Neural progenitor cell (in vitro differentiated cells): ENCODE data around the gene RNF213. TPM values are rescaled to one million over a fixed set of nuclear protein-coding genes. Genes with fewer than 3 reads are reported as not detected.

Source experiments
- DNase-seq: peaks from one replicate; pipeline ENCODE4 v3.0.0-alpha.2; 2016; ENCODE audit warnings: low spot score
- H2AFZ ChIP-seq: fragments of 200-600 bp; sonication (generic); replicated peaks from 2 replicates; pipeline ENCODE4 v1.6.1; 2016; ENCODE audit warnings: antibody characterized with exemption
- H3F3A ChIP-seq: fragments of 200-600 bp; sonication (generic); 2 replicates; pipeline ENCODE4 v1.6.1; 2016; ENCODE audit warnings: antibody characterized with exemption, low read depth
- H3K27ac ChIP-seq: fragments of 200-600 bp; sonication (generic); 2 replicates; pipeline ENCODE4 v1.5.1; 2016; ENCODE audit warnings: mild to moderate bottlenecking
- H3K27me3 ChIP-seq: fragments of 200-600 bp; sonication (generic); 2 replicates; pipeline ENCODE4 v1.6.1; 2016; ENCODE audit warnings: mild to moderate bottlenecking, moderate library complexity
- H3K36me3 ChIP-seq: fragments of 200-600 bp; sonication (generic); 2 replicates; pipeline ENCODE4 v1.5.1; 2016
- H3K4me1 ChIP-seq: fragments of 200-600 bp; sonication (generic); 2 replicates; pipeline ENCODE4 v1.6.1; 2016; ENCODE audit warnings: mixed run types
- H3K4me2 ChIP-seq: fragments of 200-600 bp; sonication (generic); 2 replicates; pipeline ENCODE4 v1.6.1; 2016
- H3K4me3 ChIP-seq: fragments of 200-600 bp; sonication (generic); 2 replicates; pipeline ENCODE4 v1.5.1; 2016
- H3K79me2 ChIP-seq: fragments of 200-600 bp; sonication (generic); 2 replicates; pipeline ENCODE4 v1.6.1; 2016; ENCODE audit warnings: low read depth
- H3K9ac ChIP-seq: fragments of 200-600 bp; sonication (generic); 2 replicates; pipeline ENCODE4 v1.6.1; 2016
- H3K9me3 ChIP-seq: fragments of 200-600 bp; sonication (generic); 2 replicates; pipeline ENCODE4 v1.5.1; 2016; ENCODE audit warnings: low read depth
- H4K20me1 ChIP-seq: fragments of 200-600 bp; sonication (generic); 2 replicates; pipeline ENCODE4 v1.6.1; 2016; ENCODE audit warnings: low read depth
- H3K27ac Mint-ChIP-seq: 3 replicates; pipeline ENCODE4 v1.8.0; 2021; ENCODE audit warnings: mixed read lengths
- H3K27me3 Mint-ChIP-seq: 2 replicates; pipeline ENCODE4 v1.8.0; 2022; ENCODE audit warnings: low read depth, mild to moderate bottlenecking, inconsistent platforms, moderate library complexity, mixed read lengths; ENCODE audit not compliant: insufficient read depth
- H3K36me3 Mint-ChIP-seq: 3 replicates; pipeline ENCODE4 v1.8.0; 2021; ENCODE audit warnings: mixed read lengths
- H3K4me1 Mint-ChIP-seq: 3 replicates; pipeline ENCODE4 v1.8.0; 2021; ENCODE audit warnings: mixed read lengths
- H3K4me3 Mint-ChIP-seq: 3 replicates; pipeline ENCODE4 v1.8.0; 2021; ENCODE audit warnings: mild to moderate bottlenecking, moderate library complexity, mixed read lengths
- H3K9me3 Mint-ChIP-seq: 3 replicates; pipeline ENCODE4 v1.8.0; 2020; ENCODE audit warnings: mixed read lengths
- CTCF ChIP-seq: fragments of 200-600 bp; sonication (generic); IDR thresholded peaks from 2 replicates; pipeline ENCODE4 v1.5.1; 2017; ENCODE audit warnings: antibody characterized with exemption, mild to moderate bottlenecking
- EZH2 ChIP-seq: fragments of 200-600 bp; sonication (generic); IDR thresholded peaks from 2 replicates; pipeline ENCODE4 v1.6.1; 2017; ENCODE audit warnings: antibody characterized with exemption, mild to moderate bottlenecking, moderate library complexity
- EZH2phosphoT487 ChIP-seq: fragments of 200-600 bp; sonication (generic); IDR thresholded peaks from 2 replicates; pipeline ENCODE4 v1.6.1; 2017; ENCODE audit warnings: antibody characterized with exemption
- total RNA-seq: library from RNA; depleted of rRNA; stranded (reverse); fragments of >200 nt; gene quantifications from 2 replicates; pipeline ENCODE4 v1.2.3, GENCODE V29; 2015; ENCODE audit warnings: low replicate concordance

The RNF213 gene
- total RNA-seq, 1 donor from 2014 or later, result 19.8 TPM

GRCh38 chr17:80376531-80376930 is 115.9 kb downstream of the RNF213 start:
- Histone ChIP-seq H3K9ac (no peak overlapping the region), H3K9me3 (no peaks in the 10 kb centered on the region), H3K79me2 (no peaks in the 10 kb centered on the region), H3K27ac (no peak overlapping the region), H3K4me1 (no peaks in the 10 kb centered on the region), H3K4me3 (no peak overlapping the region), H3K27me3 (no peaks in the 10 kb centered on the region), H2AFZ (no peak overlapping the region), H3K36me3 (no peaks in the 10 kb centered on the region), H4K20me1 (no peaks in the 10 kb centered on the region), H3K4me2 (no peak overlapping the region), H3F3A (no peaks in the 10 kb centered on the region)
- no peak overlapping the region for H3K27ac Mint-ChIP-seq
- no peak for TF ChIP-seq CTCF
- TF ChIP-seq EZH2, result no peak
- TF ChIP-seq EZH2phosphoT487, result no peak
- no peaks in the 10 kb centered on the region for H3K27me3 Mint-ChIP-seq
- H3K36me3 Mint-ChIP-seq, result peaks cover 27% of the 10 kb centered on the region
- DNase-seq, result no peak
- no peak overlapping the region for H3K4me3 Mint-ChIP-seq
- no peaks in the 10 kb centered on the region for H3K4me1 Mint-ChIP-seq
- H3K9me3 Mint-ChIP-seq, result no peaks in the 10 kb centered on the region

GRCh38 chr17:80377798-80378197 is 117.1 kb downstream of the RNF213 start:
- H3K36me3 Mint-ChIP-seq, result peaks cover 25% of the 10 kb centered on the region
- no peak overlapping the region for H3K4me3 ChIP-seq
- H3K27ac ChIP-seq, result no peak overlapping the region
- H3K27ac Mint-ChIP-seq, result no peak overlapping the region
- H3K36me3 ChIP-seq, result no peaks in the 10 kb centered on the region
- H3K9me3 Mint-ChIP-seq, result no peaks in the 10 kb centered on the region
- H3F3A ChIP-seq, result no peaks in the 10 kb centered on the region
- DNase-seq, result no peak
- no peak overlapping the region for H3K4me2 ChIP-seq
- H4K20me1 ChIP-seq, result no peaks in the 10 kb centered on the region
- no peaks in the 10 kb centered on the region for H3K4me1 Mint-ChIP-seq
- no peaks in the 10 kb centered on the region for H3K27me3 ChIP-seq
- TF ChIP-seq EZH2phosphoT487 (no peak), EZH2 (no peak), CTCF (no peak)
- no peak overlapping the region for H2AFZ ChIP-seq
- no peaks in the 10 kb centered on the region for H3K79me2 ChIP-seq
- H3K9me3 ChIP-seq, result no peaks in the 10 kb centered on the region
- no peak overlapping the region for H3K9ac ChIP-seq
- H3K27me3 Mint-ChIP-seq, result no peaks in the 10 kb centered on the region
- H3K4me3 Mint-ChIP-seq, result no peak overlapping the region
- H3K4me1 ChIP-seq, result no peaks in the 10 kb centered on the region

- no peaks in the 10 kb centered on the region for H3K36me3 ChIP-seq
- no peak overlapping the region for H3K4me3 Mint-ChIP-seq
Measured at GRCh38 chr17:80379348-80379747, 118.7 kb downstream of the RNF213 start.

More at GRCh38 chr17:80379348-80379747, 118.7 kb downstream of the RNF213 start:
- H3K27ac ChIP-seq, result no peak overlapping the region
- H3F3A ChIP-seq, result no peaks in the 10 kb centered on the region
- H2AFZ ChIP-seq, result no peak overlapping the region
- H3K4me2 ChIP-seq, result no peak overlapping the region
- Mint-ChIP-seq H3K9me3 (no peaks in the 10 kb centered on the region), H3K4me1 (peaks cover 8% of the 10 kb centered on the region), H3K36me3 (peaks cover 23% of the 10 kb centered on the region), H3K27me3 (no peaks in the 10 kb centered on the region), H3K27ac (no peak overlapping the region)
- DNase-seq, result no peak
- H3K27me3 ChIP-seq, result no peaks in the 10 kb centered on the region
- TF ChIP-seq EZH2phosphoT487, result no peak
- no peak for TF ChIP-seq EZH2
- no peak for TF ChIP-seq CTCF
- H4K20me1 ChIP-seq, result no peaks in the 10 kb centered on the region
- no peak overlapping the region for H3K4me3 ChIP-seq
- no peaks in the 10 kb centered on the region for H3K79me2 ChIP-seq
- no peak overlapping the region for H3K9ac ChIP-seq
- H3K4me1 ChIP-seq, result no peaks in the 10 kb centered on the region
- no peaks in the 10 kb centered on the region for H3K9me3 ChIP-seq
